A673 (cell line): ENCODE data around the gene ADGRG1.

ENCODE experiments used
- CTCF ChIP-seq: fragments of 300-800, 200-600 bp; sonication (generic); conservative IDR thresholded peaks from 2 replicates; pipeline ENCODE4 v1.5.1; 2017; ENCODE audit warnings: low read depth, mild to moderate bottlenecking, antibody characterized with exemption, low read length, moderate library complexity, mixed read lengths
- EZH2 ChIP-seq: fragments of 200-600 bp; sonication (generic); IDR thresholded peaks from 2 replicates; pipeline ENCODE4 v1.6.1; 2017; ENCODE audit warnings: borderline replicate concordance, low read depth, mild to moderate bottlenecking, mixed read lengths, antibody characterized with exemption, low read length; ENCODE audit not compliant: poor library complexity, severe bottlenecking

- TF ChIP-seq CTCF, result no peak
- TF ChIP-seq EZH2, result no peak
These were observed 17.4 kb downstream of the ADGRG1 start for GRCh38 chr16:57645691-57646387.
